Mesothelial cell of epicardium (in vitro differentiated cells): ENCODE data around the gene SPATC1L. TPM values are rescaled to one million over a fixed set of nuclear protein-coding genes. Genes with fewer than 3 reads are reported as not detected.
"Not testable (repeated sequence)": the region's sequence is repeated elsewhere in the genome, so short reads cannot be mapped to it uniquely, and the experiment has no call there.

Experiments
- DNase-seq, 2 experiments: peaks; one replicate each; pipeline ENCODE4 v3.0.0; 2021; ENCODE audit warnings: low spot score in 2 of 2; ENCODE audit not compliant: unreplicated experiment in 2 of 2
- H3K27ac Mint-ChIP-seq: 2 replicates; pipeline ENCODE4 v1.8.0; 2021; ENCODE audit warnings: mixed read lengths
- H3K27me3 Mint-ChIP-seq: 2 replicates; pipeline ENCODE4 v1.8.0; 2021; ENCODE audit warnings: low read depth, mixed read lengths
- H3K36me3 Mint-ChIP-seq: 2 replicates; pipeline ENCODE4 v1.8.0; 2021; ENCODE audit warnings: mixed read lengths
- H3K4me1 Mint-ChIP-seq: 2 replicates; pipeline ENCODE4 v1.8.0; 2021; ENCODE audit warnings: mixed read lengths
- H3K4me3 Mint-ChIP-seq: 2 replicates; pipeline ENCODE4 v1.8.0; 2021; ENCODE audit warnings: mild to moderate bottlenecking, moderate library complexity, mixed read lengths
- H3K9me3 Mint-ChIP-seq: 2 replicates; pipeline ENCODE4 v1.8.0; 2021; ENCODE audit warnings: mixed read lengths
- CTCF ChIP-seq: fragments of 200-600 bp; sonication (generic); IDR thresholded peaks from one replicate; pipeline ENCODE4 v1.5.0; 2021; ENCODE audit warnings: antibody characterized with exemption; ENCODE audit not compliant: unreplicated experiment
- total RNA-seq: library from RNA; stranded (reverse); gene quantifications from 3 replicates; pipeline ENCODE4 v1.2.1, GENCODE V29; 2021

Gene SPATC1L
- total RNA-seq, 1 donor from 2014 or later = 28.1 TPM

- H3K36me3 Mint-ChIP-seq = no peaks in the 10 kb centered on the region
- H3K27me3 Mint-ChIP-seq = no peaks in the 10 kb centered on the region
- no peak for TF ChIP-seq CTCF
These were observed 32.8 kb downstream of the SPATC1L start for GRCh38 chr21:46151261-46151988.

GRCh38 chr21:46150491-46151121, 33.7 kb downstream of the SPATC1L start:
- no peak for TF ChIP-seq CTCF
- Mint-ChIP-seq H3K36me3 (no peaks in the 10 kb centered on the region), H3K9me3 (no peaks in the 10 kb centered on the region), H3K27me3 (no peaks in the 10 kb centered on the region), H3K4me3 (no peak overlapping the region), H3K4me1 (peaks cover 15% of the 10 kb centered on the region), H3K27ac (no peak overlapping the region)
- peak in 1 of 2 experiments; percentile 14 for DNase-seq

More at GRCh38 chr21:46151261-46151988, 32.8 kb downstream of the SPATC1L start:
- H3K27ac Mint-ChIP-seq = no peak overlapping the region
- peak in 1 of 2 experiments; percentile 38 for DNase-seq
- H3K4me1 Mint-ChIP-seq = peaks cover 15% of the 10 kb centered on the region
- H3K4me3 Mint-ChIP-seq = no peak overlapping the region
- no peaks in the 10 kb centered on the region for H3K9me3 Mint-ChIP-seq

GRCh38 chr21:46150073-46150472, 34.2 kb downstream of the SPATC1L start:
- no peaks in the 10 kb centered on the region for H3K9me3 Mint-ChIP-seq

GRCh38 chr21:46149205-46149901, 34.9 kb downstream of the SPATC1L start:
- H3K27ac Mint-ChIP-seq = no peak overlapping the region
- no peak for TF ChIP-seq CTCF
- H3K36me3 Mint-ChIP-seq = no peaks in the 10 kb centered on the region
- no peaks in the 10 kb centered on the region for H3K9me3 Mint-ChIP-seq
- peak in 1 of 2 experiments; percentile 12 for DNase-seq
- H3K4me3 Mint-ChIP-seq = no peak overlapping the region
- peaks cover 18% of the 10 kb centered on the region for H3K4me1 Mint-ChIP-seq
- no peaks in the 10 kb centered on the region for H3K27me3 Mint-ChIP-seq

More at GRCh38 chr21:46150073-46150472, 34.2 kb downstream of the SPATC1L start:
- H3K4me1 Mint-ChIP-seq = peaks cover 15% of the 10 kb centered on the region
- no peak for TF ChIP-seq CTCF
- no peaks in the 10 kb centered on the region for H3K36me3 Mint-ChIP-seq
- H3K4me3 Mint-ChIP-seq = no peak overlapping the region
- peak in 1 of 2 experiments; percentile 17 for DNase-seq
- no peak overlapping the region for H3K27ac Mint-ChIP-seq
- H3K27me3 Mint-ChIP-seq = no peaks in the 10 kb centered on the region

- Mint-ChIP-seq H3K9me3 (no peaks in the 10 kb centered on the region), H3K27me3 (no peaks in the 10 kb centered on the region), H3K36me3 (no peaks in the 10 kb centered on the region), H3K4me3 (no peak overlapping the region), H3K27ac (no peak overlapping the region), H3K4me1 (peaks cover 20% of the 10 kb centered on the region)
- peak in 1 of 2 experiments; percentile 2 for DNase-seq
- TF ChIP-seq CTCF = no peak
These were observed 36.2 kb downstream of the SPATC1L start for GRCh38 chr21:46148106-46148505.

- H3K36me3 Mint-ChIP-seq, H3K9me3 Mint-ChIP-seq, H3K27me3 Mint-ChIP-seq, H3K27ac Mint-ChIP-seq, H3K4me3 Mint-ChIP-seq: not testable (repeated sequence)
- peaks cover 18% of the 10 kb centered on the region for H3K4me1 Mint-ChIP-seq
- DNase-seq = peak in 1 of 2 experiments; percentile 11
These were observed 36.8 kb downstream of the SPATC1L start for GRCh38 chr21:46147429-46147828.
